K562 (cell line): ENCODE measurements around the gene HARS1. TPM values are rescaled to one million over a fixed set of nuclear protein-coding genes. Genes with fewer than 3 reads are reported as not detected.

Experiments
- C11orf30 ChIP-seq: fragments of 450-650 bp; IDR thresholded peaks from 2 replicates; pipeline ENCODE4 v1.6.1; 2016; ENCODE audit warnings: low read depth, mild to moderate bottlenecking
- CAMTA2 ChIP-seq: fragments of 250-450 bp; sonication (Bioruptor Pico); conservative IDR thresholded peaks from 2 replicates; pipeline ENCODE4 v1.5.1; 2022
- CEBPG ChIP-seq, 3 experiments: fragments of 200-800 bp in 1 of 3; sonication (Bioruptor generic) in 1 of 3; sonication (generic) in 1 of 3; formaldehyde crosslinking in 1 of 3; IDR thresholded peaks in 2 of 3; conservative IDR thresholded peaks in 1 of 3; 2 replicates each; pipeline versions ENCODE4 v1.6.1 to v1.8.0; 2016 to 2022; ENCODE audit warnings: missing compliant biosample characterization in 2 of 3, missing genetic modification characterization in 2 of 3, mild to moderate bottlenecking in 1 of 3, missing genetic modification reagents in 1 of 3
- FOXP1 ChIP-seq: sonication (generic); formaldehyde crosslinking; IDR thresholded peaks from 2 replicates; pipeline ENCODE4 v1.8.0; 2022; ENCODE audit warnings: mild to moderate bottlenecking, missing genetic modification reagents
- HDAC2 ChIP-seq: fragments of 450-650 bp; IDR thresholded peaks from 2 replicates; pipeline ENCODE4 v1.6.1; 2016; ENCODE audit warnings: mild to moderate bottlenecking
- HEY1 ChIP-seq: fragments of 250-450 bp; sonication (Bioruptor Pico); IDR thresholded peaks from 2 replicates; pipeline ENCODE4 v1.5.0; 2020; ENCODE audit warnings: mild to moderate bottlenecking, moderate library complexity, borderline replicate concordance
- ID3 ChIP-seq, 2 experiments: fragments of 250-450 bp in 1 of 2; fragments of 450-650 bp in 1 of 2; sonication (Bioruptor Pico) in 1 of 2; IDR thresholded peaks; 2 replicates each; pipeline versions ENCODE4 v1.6.1 to v1.8.0; 2016 to 2021; ENCODE audit warnings: mild to moderate bottlenecking in 2 of 2, moderate library complexity in 2 of 2, missing compliant biosample characterization in 1 of 2, missing genetic modification characterization in 1 of 2
- KDM5B ChIP-seq: fragments of 200-600 bp; sonication (generic); IDR thresholded peaks from 2 replicates; pipeline ENCODE4 v1.6.1; 2012; ENCODE audit warnings: low read depth, mild to moderate bottlenecking, moderate library complexity, low read length, control low read depth, inconsistent platforms; ENCODE audit not compliant: insufficient replicate concordance
- KLF13 ChIP-seq: fragments of 450-650 bp; IDR thresholded peaks from 2 replicates; pipeline ENCODE4 v1.6.1; 2016; ENCODE audit warnings: missing genetic modification characterization, low read depth, mild to moderate bottlenecking, missing compliant biosample characterization, moderate library complexity, borderline replicate concordance
- RFX1 ChIP-seq: fragments of 450-650 bp; IDR thresholded peaks from 2 replicates; pipeline ENCODE4 v1.6.1; 2016; ENCODE audit warnings: mild to moderate bottlenecking, moderate library complexity
- SUPT5H ChIP-seq: fragments of 450-650 bp; IDR thresholded peaks from 2 replicates; pipeline ENCODE4 v1.6.1; 2016
- ZNF407 ChIP-seq: fragments of 450-650 bp; IDR thresholded peaks from 2 replicates; pipeline ENCODE4 v1.6.1; 2016; ENCODE audit warnings: low read depth
- ZNF444 ChIP-seq: fragments of 250-450 bp; sonication (Bioruptor Pico); IDR thresholded peaks from 2 replicates; pipeline ENCODE4 v1.4.0; 2020; ENCODE audit warnings: mild to moderate bottlenecking, moderate library complexity
- ZNF780A ChIP-seq: fragments of 250-450 bp; sonication (Bioruptor Pico); IDR thresholded peaks from 2 replicates; pipeline ENCODE4 v1.5.0; 2021; ENCODE audit warnings: mild to moderate bottlenecking
- polyA plus RNA-seq, 8 experiments: library from polyadenylated mRNA; depleted of rRNA in 4 of 8; stranded (reverse) in 5 of 8; unstranded in 3 of 8; fragments of >200 nt; fragmentation: Nextera tagmentation in 2 of 8; fragmentation: Illumina TruSeq in 1 of 8; extraction: Ambion mirVana in 2 of 8; extraction: Trizol in 1 of 8; gene quantifications; 2 replicates each; pipeline versions ENCODE4 v1.2.1 to v1.2.3, GENCODE V29; 2011 to 2014; ENCODE audit warnings: inconsistent platforms in 1 of 8, missing spikeins in 1 of 8
- total RNA-seq, 7 experiments: library from RNA; depleted of rRNA in 6 of 7; stranded (reverse); fragments of >200 nt in 6 of 7; fragmentation: Illumina TruSeq in 2 of 7; extraction: Trizol in 2 of 7; gene quantifications; 2 replicates each; pipeline versions ENCODE4 v1.2.1 to v1.2.3, GENCODE V29; 2011 to 2021; ENCODE audit warnings: low replicate concordance in 1 of 7
- TF ChIP-seq, protein P1 (sequence below): fragments of 250-450 bp; sonication (Bioruptor Pico); IDR thresholded peaks from 2 replicates; pipeline ENCODE4 v1.4.0; 2020; ENCODE audit warnings: mild to moderate bottlenecking, moderate library complexity

HARS1 gene
- total and polyA plus RNA-seq, 9 of the 15 experiments (the other 6 are each of a cell fraction or from before 2014, with no cell fraction given): 13.5 to 88.5 (median 75.2) TPM

DNA sequence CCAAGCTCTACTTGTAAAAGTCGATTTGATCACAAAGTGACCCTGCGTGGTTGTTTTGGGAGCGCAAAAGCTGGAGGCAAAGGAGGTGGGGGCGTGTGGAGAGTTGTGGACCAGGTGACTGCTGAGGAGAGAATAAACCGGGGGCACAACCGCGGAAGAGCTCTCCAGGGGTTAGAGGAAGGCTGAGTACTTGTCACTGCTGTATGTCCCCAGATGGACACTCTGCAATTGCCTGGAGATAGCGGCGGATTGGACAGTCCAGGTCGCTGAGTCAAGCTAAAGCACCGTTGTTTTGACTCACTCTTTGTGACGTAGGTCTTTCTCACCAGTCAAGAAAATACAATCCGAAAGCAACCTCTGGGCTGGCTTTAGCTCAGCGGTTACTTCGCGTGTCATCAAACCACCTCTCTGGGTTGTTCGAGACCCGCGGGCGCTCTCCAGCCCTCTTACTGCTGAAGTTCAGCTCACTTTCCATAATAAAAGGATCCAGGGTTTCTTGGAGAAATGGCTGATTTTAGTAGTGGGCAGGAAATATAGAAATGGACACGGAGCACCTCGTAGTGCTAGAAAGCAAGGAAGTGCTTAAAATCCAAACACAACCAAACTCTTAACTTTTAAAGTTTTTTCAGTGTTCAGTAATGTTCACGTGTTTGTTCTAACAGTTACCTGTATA, 34.8 kb upstream of the HARS1 start (continued):
- TF ChIP-seq ZNF407 (peak; percentile 83), CEBPG (CRISPR knock-in tag; IDR thresholded peaks at IDR 0.05) (0 out of 2 replicates have a peak, but pooled peaks have one; percentile 24), CEBPG (tag; conservative IDR thresholded peaks at IDR 0.05 in 1 of 2, IDR thresholded peaks at IDR 0.05 in 1 of 2) (no peak), ID3 (CRISPR knock-in tag; IDR thresholded peaks at IDR 0.05) (no peak), ID3 (tag; IDR thresholded peaks at IDR 0.05) (peak; percentile 34; the same call in 1 of the 2 replicates), ZNF444 (CRISPR knock-in tag) (no peak), FOXP1 (peak; percentile 86), CAMTA2 (no peak), C11orf30 (peak; percentile 81), KLF13 (tag) (peak; percentile 89), RFX1 (peak; percentile 53; the same call in 1 of the 2 replicates), SUPT5H (peak; percentile 74), KDM5B (peak; percentile 56), HDAC2 (0 out of 2 replicates have a peak, but pooled peaks have one; percentile 52), HEY1 (0 out of 2 replicates have a peak, but pooled peaks have one; percentile 4), ZNF780A (CRISPR knock-in tag) (no peak)
- TF ChIP-seq, protein P1, sequence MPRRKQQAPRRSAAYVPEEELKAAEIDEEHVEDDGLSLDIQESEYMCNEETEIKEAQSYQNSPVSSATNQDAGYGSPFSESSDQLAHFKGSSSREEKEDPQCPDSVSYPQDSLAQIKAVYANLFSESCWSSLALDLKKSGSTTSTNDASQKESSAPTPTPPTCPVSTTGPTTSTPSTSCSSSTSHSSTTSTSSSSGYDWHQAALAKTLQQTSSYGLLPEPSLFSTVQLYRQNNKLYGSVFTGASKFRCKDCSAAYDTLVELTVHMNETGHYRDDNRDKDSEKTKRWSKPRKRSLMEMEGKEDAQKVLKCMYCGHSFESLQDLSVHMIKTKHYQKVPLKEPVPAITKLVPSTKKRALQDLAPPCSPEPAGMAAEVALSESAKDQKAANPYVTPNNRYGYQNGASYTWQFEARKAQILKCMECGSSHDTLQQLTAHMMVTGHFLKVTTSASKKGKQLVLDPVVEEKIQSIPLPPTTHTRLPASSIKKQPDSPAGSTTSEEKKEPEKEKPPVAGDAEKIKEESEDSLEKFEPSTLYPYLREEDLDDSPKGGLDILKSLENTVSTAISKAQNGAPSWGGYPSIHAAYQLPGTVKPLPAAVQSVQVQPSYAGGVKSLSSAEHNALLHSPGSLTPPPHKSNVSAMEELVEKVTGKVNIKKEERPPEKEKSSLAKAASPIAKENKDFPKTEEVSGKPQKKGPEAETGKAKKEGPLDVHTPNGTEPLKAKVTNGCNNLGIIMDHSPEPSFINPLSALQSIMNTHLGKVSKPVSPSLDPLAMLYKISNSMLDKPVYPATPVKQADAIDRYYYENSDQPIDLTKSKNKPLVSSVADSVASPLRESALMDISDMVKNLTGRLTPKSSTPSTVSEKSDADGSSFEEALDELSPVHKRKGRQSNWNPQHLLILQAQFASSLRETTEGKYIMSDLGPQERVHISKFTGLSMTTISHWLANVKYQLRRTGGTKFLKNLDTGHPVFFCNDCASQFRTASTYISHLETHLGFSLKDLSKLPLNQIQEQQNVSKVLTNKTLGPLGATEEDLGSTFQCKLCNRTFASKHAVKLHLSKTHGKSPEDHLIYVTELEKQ (CRISPR knock-in tag): no peak
